GM19395 (cell line): Measurements from ENCODE around the gene RNF144B.
"Not testable (repeated sequence)": the region's sequence is repeated elsewhere in the genome, so short reads cannot be mapped to it uniquely, and the experiment has no call there.

Experiments
- ATAC-seq: cut with Tn5 transposase; IDR thresholded peaks from one replicate; pipeline ENCODE4 v1.9.1; 2021; ENCODE audit warnings: mild to moderate bottlenecking, moderate library complexity; ENCODE audit not compliant: unreplicated experiment

The RNF144B gene

DNA sequence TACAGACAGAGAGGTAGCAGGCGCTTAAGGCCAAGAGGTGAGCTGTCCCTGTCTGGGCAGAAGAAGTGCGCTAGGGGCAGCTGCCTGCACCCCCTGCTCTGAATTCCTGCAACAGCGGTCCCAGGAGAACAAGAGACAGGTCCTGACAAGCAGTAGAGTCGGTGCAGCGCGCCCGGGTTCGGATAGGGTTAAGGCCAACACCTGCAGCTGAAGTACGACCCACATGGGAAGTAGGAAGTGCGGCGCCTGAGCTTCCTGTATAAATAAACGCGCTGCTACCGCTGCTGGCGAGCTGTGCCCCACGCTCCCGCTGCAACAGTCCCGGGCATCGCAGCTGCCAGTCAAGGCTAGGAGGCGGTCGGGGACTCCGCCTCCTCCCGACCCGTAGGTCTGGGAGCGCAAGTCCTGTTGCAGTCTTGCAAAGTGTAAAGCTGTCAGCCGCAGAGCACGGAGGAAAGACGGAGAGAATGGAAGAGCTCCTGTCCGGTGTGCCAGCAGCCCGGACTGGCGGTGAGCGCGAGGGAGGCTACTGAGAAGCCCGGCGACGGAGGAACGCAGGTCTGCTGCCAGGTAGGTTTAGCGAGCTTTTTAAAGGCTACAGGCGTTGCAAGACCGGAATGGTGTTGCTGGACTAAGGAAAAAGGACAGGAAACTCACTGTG lies at the start of gene RNF144B:
Gene RNF144B (plus strand): TSS at position 290 of the 661 bp plus-strand sequence. CDS start 12,185 bp downstream, outside the sequence.
- ATAC-seq, result peak; percentile 84

DNA sequence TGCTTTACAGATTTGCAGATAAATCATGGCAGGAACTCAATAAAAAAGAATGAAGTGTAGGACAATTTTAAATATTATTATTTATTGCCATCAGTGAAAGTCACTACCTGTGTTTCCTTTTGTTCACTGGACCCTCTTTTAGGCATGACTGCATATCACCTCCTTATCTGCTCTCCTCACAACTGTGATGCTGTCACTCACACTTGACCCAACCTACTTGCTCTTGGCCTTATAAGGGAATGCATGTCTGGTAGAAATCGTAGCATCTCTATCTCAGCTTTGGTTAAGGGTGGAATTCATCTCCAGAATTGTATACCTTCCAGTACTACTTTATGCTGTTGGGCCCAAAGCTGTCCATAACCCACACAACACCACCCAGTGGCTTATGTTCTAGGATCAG lies 47.6 kb upstream of the RNF144B start:
- ATAC-seq, result no peak

DNA sequence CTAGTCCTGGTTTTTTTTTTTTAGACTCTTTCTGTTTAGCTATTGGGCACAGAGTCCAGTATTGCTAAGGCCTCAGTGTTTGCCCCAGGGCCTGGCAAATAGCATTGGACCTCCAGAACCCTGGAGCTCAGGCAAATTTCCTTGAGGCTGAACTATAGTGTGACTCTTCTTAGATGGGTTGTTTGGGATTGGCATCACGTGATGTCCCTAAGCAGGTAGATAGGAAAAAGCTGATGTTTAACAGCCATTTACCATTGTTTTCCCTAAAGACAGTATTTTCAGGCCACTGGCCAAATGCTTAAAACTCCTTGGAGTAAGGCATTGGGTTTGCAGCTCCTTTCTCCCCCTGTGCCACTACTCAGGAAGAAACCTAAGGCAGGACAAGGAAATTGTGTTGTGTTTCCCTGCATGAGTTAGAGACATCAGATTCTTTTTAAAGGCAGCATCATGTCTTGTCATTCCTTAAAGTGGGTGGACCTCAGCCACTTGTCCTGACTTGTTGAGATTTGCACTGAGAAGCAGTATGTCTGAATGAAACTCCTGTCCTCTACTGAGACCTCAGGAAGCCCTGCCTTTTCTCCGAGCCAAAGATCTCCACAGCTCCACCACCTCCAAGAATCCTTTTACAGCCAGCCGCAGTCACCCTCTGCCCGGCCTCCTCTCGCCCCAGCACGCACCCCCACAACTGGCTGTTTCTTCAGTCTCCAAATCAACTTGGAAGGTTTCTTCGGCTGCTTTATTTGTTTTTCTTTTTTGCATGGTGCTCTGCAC lies 46.2 kb upstream of the RNF144B start:
- no peak for ATAC-seq

DNA sequence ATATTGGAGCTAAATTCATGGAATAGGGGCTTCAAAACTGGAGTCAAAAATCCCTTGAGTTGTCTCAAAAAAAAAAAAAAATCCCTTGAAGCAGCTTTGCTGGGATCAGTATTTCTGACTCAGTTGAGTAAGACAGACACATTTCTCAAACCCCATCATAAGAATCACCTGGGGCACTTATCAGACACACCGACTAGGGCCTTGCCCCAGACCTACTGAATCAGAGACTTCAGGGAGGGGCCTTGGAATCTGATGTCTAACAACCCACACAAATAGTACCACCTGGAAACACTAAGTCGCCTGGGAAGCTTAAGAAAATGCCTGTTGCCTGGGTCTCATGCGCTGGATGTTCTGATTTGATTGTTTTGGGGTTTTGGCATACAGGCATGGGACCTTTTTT lies 44.9 kb upstream of the RNF144B start:
- no peak for ATAC-seq

DNA sequence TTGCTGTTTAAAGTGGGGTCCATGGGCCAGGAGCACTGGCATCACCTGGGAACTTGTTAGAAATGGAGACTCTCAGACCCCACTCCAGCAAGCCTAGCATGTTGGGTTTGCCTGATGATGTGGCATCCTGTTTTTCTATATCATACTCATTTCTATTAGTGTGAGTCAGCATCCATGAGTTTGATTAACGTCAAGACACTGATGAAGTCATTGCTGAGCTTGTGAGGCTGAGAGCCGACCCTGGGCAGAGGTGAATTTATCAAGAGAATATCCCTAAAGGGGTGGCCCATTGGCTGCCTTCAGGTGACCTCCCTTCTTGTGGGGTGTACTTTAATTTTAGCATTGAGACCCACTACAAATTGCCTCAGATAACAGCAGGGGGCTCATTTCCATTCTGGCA lies 43.4 kb upstream of the RNF144B start:
- no peak for ATAC-seq

DNA sequence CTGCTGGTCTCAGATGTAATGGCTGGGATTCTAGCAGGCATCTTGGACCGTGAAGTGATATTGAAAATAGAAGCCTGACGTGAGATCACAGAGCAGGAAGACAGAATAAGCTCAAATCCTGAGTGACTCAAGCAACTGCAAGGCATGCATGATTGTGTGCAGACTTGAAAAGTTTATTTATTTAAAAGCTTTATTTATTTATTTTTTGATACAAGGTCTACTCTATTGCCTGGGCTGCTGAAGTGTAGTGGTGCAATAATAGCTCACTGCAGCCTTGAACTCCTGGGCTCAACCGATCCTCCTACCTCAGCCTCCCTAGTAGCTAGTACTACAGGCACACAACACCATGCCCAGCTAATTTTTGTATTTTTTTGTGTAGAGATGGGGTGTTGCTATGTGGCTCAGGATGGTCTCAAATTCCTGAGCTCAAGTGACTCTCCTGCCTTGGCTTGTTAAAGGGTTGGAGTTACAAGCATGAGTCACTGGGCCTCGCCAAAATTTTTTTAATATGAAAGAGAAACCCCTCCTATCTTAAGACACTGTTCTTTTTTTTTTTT lies 40.1 kb upstream of the RNF144B start:
- no peak for ATAC-seq

DNA sequence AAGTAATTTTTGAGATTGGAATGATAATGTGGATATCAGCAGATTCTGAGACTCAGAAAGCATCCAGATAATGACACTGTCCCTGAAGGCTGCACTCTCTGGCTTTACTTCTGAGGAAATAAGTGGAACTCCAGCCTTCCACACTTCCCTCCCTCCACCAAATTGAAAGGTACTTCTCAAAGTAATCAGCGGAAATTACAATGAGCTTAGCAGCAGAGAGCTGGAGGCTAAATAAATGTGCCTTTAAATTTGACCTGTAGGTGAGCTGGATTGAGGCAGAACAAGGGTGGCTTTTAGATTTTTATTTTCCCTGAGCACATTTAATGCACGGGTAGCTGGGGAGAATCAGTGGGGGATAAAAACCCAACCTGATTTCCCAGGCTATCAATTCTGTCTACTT lies 39.3 kb upstream of the RNF144B start:
- ATAC-seq, result no peak

DNA sequence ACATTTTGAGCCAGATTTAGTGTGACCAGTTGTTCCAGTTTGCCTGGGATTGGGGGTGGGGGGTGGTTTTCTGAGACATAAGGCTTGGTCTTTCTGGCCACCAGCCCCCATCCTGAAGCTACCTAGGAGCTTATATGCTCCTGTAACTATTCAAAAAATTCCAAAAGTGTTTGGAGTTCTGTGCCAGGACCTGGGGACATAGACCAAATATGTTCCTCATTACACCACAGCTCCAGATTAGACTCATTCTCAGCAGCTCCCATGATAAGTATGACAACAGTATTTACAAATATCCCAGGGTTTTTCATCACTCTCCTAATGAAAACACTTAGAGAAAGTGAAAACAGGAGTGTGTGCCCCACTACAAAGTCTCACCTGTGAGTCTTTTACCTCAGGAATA lies 37.8 kb upstream of the RNF144B start:
- ATAC-seq, result no peak

DNA sequence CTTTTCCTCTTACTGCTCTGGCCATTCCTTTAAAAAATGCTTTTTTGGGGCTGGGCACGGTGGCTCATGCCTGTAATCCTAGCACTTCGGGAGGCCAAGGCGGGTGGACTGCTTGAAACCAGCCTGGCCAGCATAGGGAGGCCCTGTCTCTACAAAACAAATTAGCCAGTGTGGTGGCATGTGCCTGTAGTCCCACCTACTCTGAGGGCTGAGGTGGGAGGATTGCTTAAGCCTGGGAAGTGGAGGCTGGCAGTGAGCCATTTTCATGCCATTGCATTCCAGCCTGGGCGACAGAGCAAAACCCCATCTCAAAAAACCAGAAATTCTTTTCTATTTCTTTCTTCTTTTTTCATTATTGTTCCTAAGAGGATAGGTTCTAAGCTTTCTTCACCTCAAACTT lies 36.9 kb upstream of the RNF144B start:
- ATAC-seq, result no peak

DNA sequence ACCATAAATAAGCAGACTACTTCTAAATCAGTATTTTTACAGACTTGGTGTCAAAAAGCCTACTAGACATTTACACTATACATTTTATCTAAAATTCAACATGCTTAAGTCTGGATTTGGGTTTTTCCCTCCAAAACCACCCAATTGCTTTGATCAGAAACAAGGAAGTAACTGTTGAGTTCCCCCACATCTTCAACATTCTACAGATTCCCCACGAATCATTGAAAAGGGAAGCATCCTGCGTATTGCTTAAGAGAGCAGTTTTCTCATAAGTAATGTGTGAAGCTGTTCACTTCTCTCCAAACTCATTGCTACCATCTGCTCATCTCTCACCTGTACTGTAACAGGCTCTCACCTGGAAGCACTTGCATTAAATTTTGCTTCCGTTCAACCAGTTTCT lies 36.4 kb upstream of the RNF144B start:
- ATAC-seq, result no peak

DNA sequence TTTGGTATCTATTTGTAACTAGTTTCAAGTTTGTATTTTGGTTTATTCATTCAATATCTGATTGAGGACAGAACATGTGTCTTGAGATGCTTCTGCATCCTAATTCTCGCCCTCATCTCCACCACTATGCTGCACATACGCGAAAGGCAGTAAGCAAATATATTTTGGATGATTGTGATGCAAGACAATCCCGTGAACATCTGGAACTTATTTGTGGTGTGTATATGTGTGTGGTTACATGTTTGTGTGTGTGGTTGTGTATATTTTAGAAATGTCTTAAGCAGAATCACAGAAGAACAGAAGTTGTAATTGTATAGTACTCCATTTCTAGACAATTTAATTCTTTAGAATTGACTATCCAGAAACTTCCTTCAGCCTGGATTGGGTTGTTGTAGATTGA lies 35.1 kb upstream of the RNF144B start:
- ATAC-seq, result no peak

DNA sequence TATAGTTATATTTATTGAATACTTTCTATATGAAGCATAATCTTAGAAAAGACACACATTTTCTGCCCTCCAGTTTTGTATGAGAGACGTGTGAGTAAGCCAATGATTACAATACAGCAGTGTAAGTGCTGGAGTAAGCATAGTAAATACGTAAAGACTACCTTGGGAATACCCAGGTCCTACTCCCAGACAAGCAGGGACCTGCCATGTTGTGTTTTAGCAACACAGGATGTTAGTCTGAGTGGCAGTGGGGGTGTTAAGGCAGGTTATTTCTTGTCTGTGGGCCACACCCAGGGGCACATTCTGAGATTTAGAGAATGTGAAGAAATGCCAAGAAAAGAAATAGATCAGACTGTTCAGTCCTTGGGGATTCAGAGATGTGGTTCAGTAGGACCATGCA lies 34.3 kb upstream of the RNF144B start:
- ATAC-seq, result no peak

DNA sequence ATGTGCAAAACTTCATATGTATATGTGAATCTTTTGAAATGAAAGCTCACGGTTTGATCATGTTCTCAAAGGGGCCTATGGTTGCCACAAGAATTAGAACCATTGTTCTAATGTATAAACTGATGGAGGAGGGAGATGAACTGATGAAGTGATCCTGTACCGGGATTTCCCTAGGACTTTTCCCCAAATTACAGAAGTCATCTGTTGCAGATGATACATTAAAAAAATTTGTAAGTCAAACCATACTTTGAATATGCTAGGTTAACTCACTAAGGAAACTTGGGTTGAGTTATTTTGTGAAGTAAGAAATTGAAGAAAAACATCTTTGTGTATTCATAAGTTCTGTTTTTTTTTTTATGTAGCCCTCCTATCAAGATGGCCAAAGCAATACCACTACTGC lies 33.9 kb upstream of the RNF144B start:
- no peak for ATAC-seq

DNA sequence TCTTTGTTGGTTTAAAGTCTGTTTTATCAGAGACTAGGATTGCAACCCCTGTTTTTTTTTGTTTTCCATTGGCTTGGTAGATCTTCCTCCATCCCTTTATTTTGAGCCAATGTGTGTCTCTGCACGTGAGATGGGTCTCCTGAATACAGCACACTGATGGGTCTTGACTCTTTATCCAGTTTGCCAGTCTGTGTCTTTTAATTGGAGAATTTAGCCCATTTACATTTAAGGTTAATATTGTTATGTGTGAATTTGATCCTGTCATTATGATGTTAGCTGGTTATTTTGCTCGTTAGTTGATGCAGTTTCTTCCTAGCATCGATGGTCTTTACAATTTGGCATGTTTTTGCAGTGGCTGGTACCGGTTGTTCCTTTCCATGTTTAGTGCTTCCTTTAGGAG lies 29.6 kb upstream of the RNF144B start:
- ATAC-seq, result not testable (repeated sequence)

DNA sequence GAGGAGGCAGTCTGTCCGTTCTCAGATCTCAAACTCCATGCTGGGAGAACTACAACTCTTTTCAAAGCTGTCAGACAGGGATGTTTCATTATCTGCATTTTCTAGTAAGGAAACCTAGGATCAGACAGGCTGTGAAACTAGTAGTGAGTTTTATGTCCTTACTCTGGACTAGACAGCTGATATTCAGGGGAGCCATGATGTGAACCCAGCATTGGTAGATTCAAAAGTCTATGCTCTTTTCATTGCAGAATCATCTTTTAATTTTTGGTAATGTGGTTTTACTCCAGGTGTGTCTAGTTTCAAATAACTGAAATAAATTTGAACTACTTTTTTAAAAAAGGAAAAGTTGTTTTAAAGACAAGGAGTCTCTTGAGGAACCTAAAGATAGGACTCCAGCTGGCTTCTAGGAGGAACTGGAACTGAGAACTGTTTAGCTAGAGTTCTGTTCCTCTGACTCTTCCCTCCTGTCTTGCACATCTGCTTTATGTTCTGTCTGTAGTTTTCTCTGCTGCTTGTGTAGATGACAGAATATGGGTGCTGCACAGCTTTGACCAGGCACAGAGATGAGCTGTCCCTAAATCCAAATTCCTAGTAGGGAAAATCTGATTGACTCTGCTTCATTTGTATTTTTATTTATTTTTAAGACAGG lies 27.8 kb upstream of the RNF144B start:
- peak; percentile 99 for ATAC-seq

DNA sequence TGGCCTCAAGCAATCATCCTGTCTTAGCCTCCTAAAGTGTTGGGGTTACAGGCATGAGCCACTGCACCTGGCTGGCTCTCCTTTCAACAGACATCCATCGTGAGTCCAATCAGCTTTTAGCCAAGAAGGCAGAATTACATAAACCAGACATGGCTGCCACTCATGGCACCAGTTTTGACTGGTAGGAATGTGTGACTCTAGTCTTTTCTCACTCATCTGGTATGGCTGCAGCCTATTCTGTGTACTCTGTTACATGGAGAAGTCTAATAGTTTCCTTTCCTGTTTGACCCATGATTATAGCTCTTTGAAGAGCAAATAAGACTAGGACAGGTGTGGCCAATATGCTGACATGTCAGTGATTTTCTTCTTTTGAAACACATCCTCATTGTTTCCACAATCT lies 27.0 kb upstream of the RNF144B start:
- peak; percentile 46 for ATAC-seq

DNA sequence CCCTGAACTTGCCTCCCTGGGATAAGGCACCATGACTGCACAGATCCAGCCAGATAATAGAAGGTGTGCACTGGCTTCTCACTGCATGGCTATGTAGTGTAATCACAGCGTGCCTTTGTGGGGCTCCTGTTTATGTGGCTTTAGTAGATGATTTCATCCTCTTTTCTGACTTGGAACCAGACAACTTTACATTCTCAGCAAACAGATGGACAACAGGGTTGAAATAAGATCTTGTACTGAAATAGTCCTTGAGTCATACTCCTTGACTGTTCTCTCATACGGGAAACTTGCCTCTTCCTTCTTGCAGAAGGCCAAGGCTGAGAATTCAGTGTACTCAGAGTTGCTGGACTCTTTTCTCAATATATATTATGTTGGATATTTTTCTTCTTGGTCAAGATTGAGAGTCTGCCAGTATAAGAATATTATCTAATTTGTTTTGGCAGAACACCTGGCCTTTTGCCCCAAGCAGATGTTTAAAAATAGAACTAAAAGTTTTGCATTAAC lies 25.0 kb upstream of the RNF144B start:
- ATAC-seq, result no peak

DNA sequence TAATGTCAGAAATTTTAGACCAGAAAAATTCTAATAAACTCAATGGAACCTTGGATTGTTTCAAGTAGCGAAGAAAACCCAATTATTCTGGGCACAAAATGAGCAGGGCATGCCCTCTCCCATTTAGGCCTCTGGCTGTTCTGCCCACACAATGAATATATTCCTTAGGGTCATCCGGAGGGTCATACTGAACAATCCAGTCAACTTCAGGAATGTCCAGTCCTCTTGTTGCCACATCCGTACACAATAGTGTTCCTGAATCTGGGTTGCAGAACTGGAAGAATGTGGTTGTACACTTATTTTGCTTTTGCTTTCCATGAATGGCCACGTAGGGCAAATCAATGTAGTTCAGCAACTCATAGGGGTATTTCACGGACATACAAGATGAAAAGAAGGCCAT lies 23.4 kb upstream of the RNF144B start:
- ATAC-seq, result no peak

DNA sequence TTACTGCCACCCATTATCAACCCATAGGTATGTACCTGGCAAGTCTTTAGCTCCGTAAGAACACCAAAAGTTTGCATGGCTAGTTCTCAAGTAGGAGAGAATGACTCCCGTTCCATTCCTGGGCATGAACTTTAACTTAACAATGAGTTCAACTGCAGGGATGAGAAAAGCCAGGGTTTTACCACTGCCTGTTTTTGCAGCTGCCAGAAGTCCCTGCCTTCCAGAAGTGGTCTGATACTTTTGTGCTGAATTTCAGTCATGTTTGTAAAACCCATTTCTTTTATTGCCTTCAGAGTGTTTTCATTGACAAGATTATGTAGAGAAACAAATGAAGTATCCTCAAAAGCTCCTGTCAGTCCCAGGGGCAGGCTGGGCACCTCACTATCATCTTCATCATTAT lies 22.6 kb upstream of the RNF144B start:
- ATAC-seq, result not testable (repeated sequence)

DNA sequence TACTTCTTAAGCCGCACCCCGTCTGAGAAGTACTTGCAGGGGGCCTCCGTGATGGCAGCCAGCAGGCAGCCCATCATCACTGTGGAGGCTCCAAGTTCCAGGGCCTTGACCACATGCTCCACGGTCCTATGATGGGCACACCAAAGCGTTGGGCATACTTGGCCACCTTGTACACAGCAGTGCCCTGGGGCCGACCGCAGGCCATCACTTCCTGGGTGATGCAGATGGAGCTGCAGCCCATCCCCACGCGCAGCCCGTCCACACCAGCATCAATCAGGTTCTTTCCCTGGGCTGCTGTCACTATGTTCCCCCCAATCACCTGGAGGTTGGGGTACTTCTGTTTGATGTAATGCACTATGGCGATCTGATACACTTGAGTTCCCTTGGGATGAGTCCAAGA lies 19.8 kb upstream of the RNF144B start:
- no peak for ATAC-seq

DNA sequence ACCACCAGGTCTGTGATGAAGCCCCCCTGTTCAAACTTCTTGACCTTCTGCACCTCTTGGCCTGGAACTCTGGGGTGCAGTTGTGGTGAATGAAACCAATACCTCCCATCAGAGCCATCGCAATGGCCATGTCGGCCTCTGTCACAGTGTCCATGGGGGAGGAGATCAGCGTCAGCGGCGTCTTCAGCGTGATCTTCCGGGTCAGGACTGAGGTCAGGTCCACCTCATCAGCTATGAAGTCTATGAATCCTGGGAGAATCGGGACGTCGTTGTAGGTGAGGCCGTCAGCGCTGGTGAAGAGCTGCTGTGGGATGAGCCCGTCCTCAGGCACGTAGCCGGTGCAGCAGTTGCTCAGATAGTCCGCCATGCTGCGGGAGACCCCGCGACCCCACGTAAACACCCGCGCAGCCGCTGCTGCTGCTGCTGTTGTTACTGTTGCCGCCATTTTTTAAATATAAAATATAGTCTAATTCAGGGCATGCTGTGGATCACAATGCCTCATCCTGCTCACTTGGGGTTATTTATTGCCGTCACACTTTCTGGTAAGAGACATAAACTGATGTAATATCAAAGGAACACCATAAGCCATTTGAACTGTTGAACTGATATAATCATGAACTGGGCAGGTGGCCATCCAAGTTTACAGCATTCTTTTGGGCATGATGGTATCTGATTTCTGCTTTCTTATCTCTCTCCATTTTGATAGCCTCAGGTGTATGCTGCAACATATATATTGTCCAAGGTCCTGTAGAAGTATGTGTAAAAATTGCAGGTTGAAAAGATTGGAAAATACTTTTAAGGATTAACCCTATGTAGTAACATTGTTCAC lies 18.7 kb upstream of the RNF144B start:
- no peak for ATAC-seq
